Measurements from ENCODE around the gene HHIPL1. TPM values are rescaled to one million over a fixed set of nuclear protein-coding genes. Genes with fewer than 3 reads are reported as not detected.

The HHIPL1 gene
- total RNA-seq, 5 donors from 2014 or later (not counting 1 experiment from before 2014, with no cell fraction given): 0.05 to 0.35 (median 0.23) TPM

GRCh38 chr14:99683619-99684409 lies 38.9 kb downstream of the HHIPL1 start, which contains the start of gene CYP46A1:
CYP46A1 (plus strand) TSS chr14:99684298; CDS start chr14:99684418, 120 bp downstream.
- Mint-ChIP-seq H3K4me3 (peak within 1 kb of the TSS; percentile 87 to 92 (median 91)), H3K27me3 (peaks cover 11 to 15% of the 10 kb centered on the region in 2 donors), H3K36me3 (no peaks in the 10 kb centered on the region), H3K9me3 (no peaks in the 10 kb centered on the region), H3K27ac (peak within 1 kb of the TSS; percentile 75 to 80), H3K4me1 (peaks cover 19 to 30% (median 23%) of the 10 kb centered on the region in 3 donors)
- ChIA-PET CTCF (interaction anchor here (0.5 to 1.0 kb wide), 14 partner anchors 11 to 708 kb away, joined by 3 to 11 read pairs (median 4); partner anchors contain the start of genes CCNK (in 1 of the 2), DEGS2 (in 1 of the 2) and SETD3 (in 1 of the 2)), POLR2A (interaction anchor here (0.6 to 1.2 kb wide), 4 partner anchors 201 to 1988 kb away, joined by 6 to 24 read pairs (median 11); partner anchors contain the start of genes CCNK (in 1 of the 2) and SETD3 (in 1 of the 2))
- H3K9me3 ChIP-seq: no peaks in the 10 kb centered on the region
- DNase-seq: peak; percentile 96 to 100 (median 99)
- peak within 1 kb of the TSS; percentile 60 for H3K27ac ChIP-seq (ENCODE audit: low read length)
- no peaks in the 10 kb centered on the region for H3K36me3 ChIP-seq (ENCODE audit: control insufficient read depth in 2 of 2, extremely low read depth in 1 of 2, insufficient read depth in 1 of 2, low read length in 1 of 2)
- peak within 1 kb of the TSS; percentile 82 to 87 for H3K4me3 ChIP-seq (ENCODE audit: control insufficient read depth in 1 of 2, extremely low read depth in 1 of 2, low read length in 1 of 2)
- H3K27me3 ChIP-seq (replicated peaks in 1 of 2; ENCODE audit: control insufficient read depth in 2 of 2, extremely low read depth in 1 of 2, insufficient read depth in 2 of 2, low read length in 1 of 2): peaks cover 7 to 28% of the 10 kb centered on the region in 2 experiments
- H3K4me1 ChIP-seq (ENCODE audit: control insufficient read depth in 1 of 2, extremely low read depth in 1 of 2, insufficient read depth in 2 of 2, low read length in 2 of 2): peaks cover 0 to 29% of the 10 kb centered on the region in 2 experiments
- peak; percentile 92 to 95 (median 92) for ATAC-seq (replicated peaks in 1 of 4)
- WGBS (ENCODE audit: insufficient coverage): under 1% methylated on average over 76 of the region's 83 CpGs

- peak overlapping the region in 1 of 3 donors; percentile 63 for H3K4me3 Mint-ChIP-seq
- no peaks in the 10 kb centered on the region for H3K36me3 ChIP-seq (ENCODE audit: control insufficient read depth in 2 of 2, extremely low read depth in 1 of 2, insufficient read depth in 1 of 2, low read length in 1 of 2)
- peaks cover 14 to 20% of the 10 kb centered on the region in 2 donors for H3K27me3 Mint-ChIP-seq
- H3K4me3 ChIP-seq (ENCODE audit: control insufficient read depth in 1 of 2, extremely low read depth in 1 of 2, low read length in 1 of 2): peak overlapping the region in 1 of 2 donors; percentile 17
- no peak overlapping the region for H3K27ac ChIP-seq (ENCODE audit: low read length)
- ChIA-PET CTCF (interaction anchor here (0.5 to 1.0 kb wide), 8 partner anchors 10 to 508 kb away, joined by 3 to 11 read pairs (median 4); partner anchors contain the start of genes CCNK (in 1 of the 2), DEGS2 (in 1 of the 2) and SETD3 (in 1 of the 2)), POLR2A (interaction anchor here in 1 of 2 donors (0.9 to 1.2 kb wide), 2 partner anchors 202 to 204 kb away, joined by 6 to 24 read pairs; partner anchors contain the start of genes CCNK and SETD3)
- 7% methylated on average over 45 of the region's 45 CpGs for WGBS (ENCODE audit: insufficient coverage)
- peaks cover 7 to 34% of the 10 kb centered on the region in 2 experiments for H3K27me3 ChIP-seq (replicated peaks in 1 of 2; ENCODE audit: control insufficient read depth in 2 of 2, extremely low read depth in 1 of 2, insufficient read depth in 2 of 2, low read length in 1 of 2)
- H3K36me3 Mint-ChIP-seq: no peaks in the 10 kb centered on the region
- ATAC-seq (replicated peaks in 1 of 4): peak; percentile 36 to 44 (median 38)
- DNase-seq: peak in 2 of 35 experiments; percentile 7 to 13
- H3K9me3 Mint-ChIP-seq: no peaks in the 10 kb centered on the region
- H3K4me1 ChIP-seq (ENCODE audit: control insufficient read depth in 1 of 2, extremely low read depth in 1 of 2, insufficient read depth in 2 of 2, low read length in 2 of 2): peaks cover 0 to 29% of the 10 kb centered on the region in 2 experiments
- no peak overlapping the region for H3K27ac Mint-ChIP-seq
- no peaks in the 10 kb centered on the region for H3K9me3 ChIP-seq
- peaks cover 20 to 31% (median 25%) of the 10 kb centered on the region in 3 donors for H3K4me1 Mint-ChIP-seq
These were observed 39.5 kb downstream of the HHIPL1 start for GRCh38 chr14:99684410-99684934.

GRCh38 chr14:99685151-99685591 lies 40.2 kb downstream of the HHIPL1 start:
- DNase-seq: peak in 1 of 35 experiments; percentile 8
- H3K27ac Mint-ChIP-seq: no peak overlapping the region
- no peaks in the 10 kb centered on the region for H3K36me3 Mint-ChIP-seq
- H3K4me1 Mint-ChIP-seq: peaks cover 20 to 31% (median 25%) of the 10 kb centered on the region in 3 donors
- H3K4me3 Mint-ChIP-seq: peak overlapping the region; percentile 45 to 64 (median 63)
- WGBS (ENCODE audit: insufficient coverage): no CpG with 5 or more reads among the region's 11 CpGs
- Histone ChIP-seq H3K9me3 (no peaks in the 10 kb centered on the region), H3K27me3 (replicated peaks in 1 of 2; ENCODE audit: control insufficient read depth in 2 of 2, extremely low read depth in 1 of 2, insufficient read depth in 2 of 2, low read length in 1 of 2) (peaks cover 8 to 39% of the 10 kb centered on the region in 2 experiments), H3K27ac (ENCODE audit: low read length) (no peak overlapping the region), H3K4me3 (ENCODE audit: control insufficient read depth in 1 of 2, extremely low read depth in 1 of 2, low read length in 1 of 2) (no peak overlapping the region), H3K36me3 (ENCODE audit: control insufficient read depth in 2 of 2, extremely low read depth in 1 of 2, insufficient read depth in 1 of 2, low read length in 1 of 2) (no peaks in the 10 kb centered on the region), H3K4me1 (ENCODE audit: control insufficient read depth in 1 of 2, extremely low read depth in 1 of 2, insufficient read depth in 2 of 2, low read length in 2 of 2) (peaks cover 0 to 29% of the 10 kb centered on the region in 2 experiments)
- CTCF ChIA-PET: no interaction called here
- peaks cover 21 to 27% of the 10 kb centered on the region in 2 donors for H3K27me3 Mint-ChIP-seq
- ATAC-seq (replicated peaks in 1 of 4): no peak
- POLR2A ChIA-PET: no interaction called here
- H3K9me3 Mint-ChIP-seq: no peaks in the 10 kb centered on the region

GRCh38 chr14:99685596-99685995 lies 40.7 kb downstream of the HHIPL1 start:
- WGBS (ENCODE audit: insufficient coverage): no CpG with 5 or more reads among the region's 1 CpG
- DNase-seq: peak in 1 of 35 experiments; percentile 5
- peak overlapping the region in 1 of 2 donors; percentile 58 for H3K27ac Mint-ChIP-seq

GRCh38 chr14:99686557-99687283 lies 41.8 kb downstream of the HHIPL1 start:
- Histone ChIP-seq H3K9me3 (no peaks in the 10 kb centered on the region), H3K27me3 (replicated peaks in 1 of 2; ENCODE audit: control insufficient read depth in 2 of 2, extremely low read depth in 1 of 2, insufficient read depth in 2 of 2, low read length in 1 of 2) (peaks cover 9 to 53% of the 10 kb centered on the region in 2 experiments), H3K4me3 (ENCODE audit: control insufficient read depth in 1 of 2, extremely low read depth in 1 of 2, low read length in 1 of 2) (no peak overlapping the region), H3K27ac (ENCODE audit: low read length) (no peak overlapping the region), H3K36me3 (ENCODE audit: control insufficient read depth in 2 of 2, extremely low read depth in 1 of 2, insufficient read depth in 1 of 2, low read length in 1 of 2) (no peaks in the 10 kb centered on the region), H3K4me1 (ENCODE audit: control insufficient read depth in 1 of 2, extremely low read depth in 1 of 2, insufficient read depth in 2 of 2, low read length in 2 of 2) (peaks cover 0 to 29% of the 10 kb centered on the region in 2 experiments)
- no peaks in the 10 kb centered on the region for H3K9me3 Mint-ChIP-seq
- no peak overlapping the region for H3K4me3 Mint-ChIP-seq
- H3K36me3 Mint-ChIP-seq: no peaks in the 10 kb centered on the region
- DNase-seq (peak in 1 of 35 experiments; percentile 2), ATAC-seq (replicated peaks in 1 of 4) (no peak)
- ChIA-PET POLR2A (no interaction called here), CTCF (no interaction called here)
- H3K4me1 Mint-ChIP-seq: peaks cover 20 to 31% (median 25%) of the 10 kb centered on the region in 3 donors
- peaks cover 28 to 40% of the 10 kb centered on the region in 2 donors for H3K27me3 Mint-ChIP-seq
- H3K27ac Mint-ChIP-seq: no peak overlapping the region
- 51% methylated on average over 4 of the region's 8 CpGs for WGBS (ENCODE audit: insufficient coverage)

More at GRCh38 chr14:99685596-99685995, 40.7 kb downstream of the HHIPL1 start:
- Histone ChIP-seq H3K27me3 (replicated peaks in 1 of 2; ENCODE audit: control insufficient read depth in 2 of 2, extremely low read depth in 1 of 2, insufficient read depth in 2 of 2, low read length in 1 of 2) (peaks cover 9 to 43% of the 10 kb centered on the region in 2 experiments), H3K9me3 (no peaks in the 10 kb centered on the region), H3K27ac (ENCODE audit: low read length) (no peak overlapping the region), H3K4me3 (ENCODE audit: control insufficient read depth in 1 of 2, extremely low read depth in 1 of 2, low read length in 1 of 2) (no peak overlapping the region), H3K4me1 (ENCODE audit: control insufficient read depth in 1 of 2, extremely low read depth in 1 of 2, insufficient read depth in 2 of 2, low read length in 2 of 2) (peaks cover 0 to 29% of the 10 kb centered on the region in 2 experiments), H3K36me3 (ENCODE audit: control insufficient read depth in 2 of 2, extremely low read depth in 1 of 2, insufficient read depth in 1 of 2, low read length in 1 of 2) (no peaks in the 10 kb centered on the region)
- Mint-ChIP-seq H3K27me3 (peaks cover 24 to 31% of the 10 kb centered on the region in 2 donors), H3K4me1 (peaks cover 20 to 31% (median 25%) of the 10 kb centered on the region in 3 donors), H3K4me3 (peak overlapping the region; percentile 45 to 64 (median 63)), H3K9me3 (no peaks in the 10 kb centered on the region), H3K36me3 (no peaks in the 10 kb centered on the region)
- ATAC-seq (replicated peaks in 1 of 4): no peak
- CTCF ChIA-PET: no interaction called here
- POLR2A ChIA-PET: no interaction called here
